GM12878 (cell line): ENCODE measurements around the gene LGALS3. TPM values are rescaled to one million over a fixed set of nuclear protein-coding genes. Genes with fewer than 3 reads are reported as not detected.

Source experiments
- BACH1 ChIP-seq: fragments of 450-650 bp; IDR thresholded peaks from 2 replicates; pipeline ENCODE4 v1.6.1; 2017; ENCODE audit warnings: mild to moderate bottlenecking, borderline replicate concordance
- CHD2 ChIP-seq: IDR thresholded peaks from 2 replicates; pipeline ENCODE4 v1.6.1; 2011; ENCODE audit warnings: low read depth, low read length, improper control_type of control experiment, borderline replicate concordance
- E4F1 ChIP-seq: fragments of 450-650 bp; IDR thresholded peaks from 2 replicates; pipeline ENCODE4 v1.6.1; 2018; ENCODE audit warnings: borderline replicate concordance, mild to moderate bottlenecking; ENCODE audit not compliant: partially characterized antibody
- MAX ChIP-seq: IDR thresholded peaks from 2 replicates; pipeline ENCODE4 v1.6.1; 2012; ENCODE audit warnings: low read depth, low read length, improper control_type of control experiment
- WRNIP1 ChIP-seq: IDR thresholded peaks from 2 replicates; pipeline ENCODE4 v1.6.1; 2011; ENCODE audit warnings: low read depth, low read length, improper control_type of control experiment, borderline replicate concordance
- ZNF622 ChIP-seq: fragments of 450-650 bp; IDR thresholded peaks from 2 replicates; pipeline ENCODE4 v1.6.1; 2017; ENCODE audit warnings: mild to moderate bottlenecking, inconsistent platforms
- ZNF687 ChIP-seq: fragments of 450-650 bp; IDR thresholded peaks from 2 replicates; pipeline ENCODE4 v1.6.1; 2017; ENCODE audit warnings: mild to moderate bottlenecking, moderate library complexity
- polyA plus RNA-seq, 11 experiments: library from polyadenylated mRNA; depleted of rRNA in 4 of 11; unstranded in 6 of 11; stranded (reverse) in 5 of 11; fragments of >200 nt; fragmentation: Nextera tagmentation in 4 of 11; fragmentation: Illumina TruSeq in 1 of 11; extraction: Ambion mirVana in 4 of 11; extraction: Trizol in 1 of 11; gene quantifications; 1 replicate in 1 of 11; 2 replicates in 10 of 11; pipeline versions ENCODE4 v1.2.1 to v1.2.3, GENCODE V29; 2011 to 2016; ENCODE audit warnings: inconsistent platforms in 2 of 11, missing spikeins in 2 of 11, low read depth in 1 of 11
- total RNA-seq, 4 experiments: library from RNA; depleted of rRNA in 3 of 4; stranded (reverse); fragments of >200 nt in 3 of 4; fragmentation: Illumina TruSeq in 1 of 4; extraction: Trizol in 1 of 4; gene quantifications; 2 replicates each; pipeline versions ENCODE4 v1.2.1 to v1.2.3, GENCODE V29; 2013 to 2021

Gene LGALS3
- total and polyA plus RNA-seq, 10 of the 15 experiments (the other 5 are each of a cell fraction or from before 2014, with no cell fraction given), result 1.5 to 34.2 (median 18.4) TPM

- TF ChIP-seq ZNF687, result no peak
- no peak for TF ChIP-seq BACH1
- TF ChIP-seq CHD2, result no peak
- no peak for TF ChIP-seq E4F1
- TF ChIP-seq ZNF622, result no peak
- TF ChIP-seq MAX, result no peak
- TF ChIP-seq WRNIP1, result no peak
These were observed 24.9 kb downstream of the LGALS3 start (continued) for GRCh38 chr14:55153951-55154350.
